Muscle of back (tissue), 13 donors: ENCODE measurements around the gene MGAM2. TPM values are rescaled to one million over a fixed set of nuclear protein-coding genes. Genes with fewer than 3 reads are reported as not detected.
"Not testable (repeated sequence)": the region's sequence is repeated elsewhere in the genome, so short reads cannot be mapped to it uniquely, and the experiment has no call there.

Experiments used
- DNase-seq, 3 donors: peaks; one replicate each; pipeline versions ENCODE4 v3.0.0 to v3.0.0-alpha.2; 2013
- long read RNA-seq, 9 donors: transcript quantifications; one replicate each; lab custom pipeline, GENCODE V29; 2026
- polyA plus RNA-seq, 10 donors: library from polyadenylated mRNA; unstranded; fragments of 120-200 nt; gene quantifications; one replicate each; pipeline ENCODE4 v1.2.1, GENCODE V29; 2013; ENCODE audit not compliant: insufficient read length in 10 of 10

Gene MGAM2
- under 1 TPM in 6 of 10 donors, not detected in 4; 0.03 to 0.13 (median 0.08) TPM for polyA plus RNA-seq
- long read RNA-seq, donor 1 = 0 reads
- long read RNA-seq, donor 2 = 0 reads
- long read RNA-seq, donor 3 = 0 reads
- long read RNA-seq, donor 4 = 0 reads
- long read RNA-seq, donor 5 = 0 reads
- long read RNA-seq, donor 6 = 0 reads
- long read RNA-seq, donor 7 = 0 reads
- long read RNA-seq, donor 8 = 0 reads
- long read RNA-seq, donor 9 = 0 reads

DNA sequence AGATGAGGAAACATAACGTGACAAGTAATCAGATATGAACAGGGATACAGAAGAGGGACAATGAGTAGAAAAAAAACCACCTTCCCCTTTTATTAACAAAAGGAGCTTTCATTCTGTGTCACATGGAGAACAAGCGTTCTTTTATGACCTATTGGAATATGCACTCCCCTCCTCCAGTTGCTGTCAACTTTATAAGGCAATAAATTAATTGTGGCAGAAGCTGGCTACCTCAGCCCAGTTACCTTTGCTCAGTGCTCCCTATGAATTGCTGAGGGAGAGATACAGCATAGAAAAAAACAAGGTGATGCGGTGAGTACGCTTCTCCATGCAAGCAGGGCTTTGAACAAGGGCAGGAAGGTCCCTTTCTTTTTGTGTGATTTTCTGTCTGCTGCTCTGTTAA, at the start of gene MGAM2:
Gene MGAM2 (plus strand): TSS at position 220 of the 400 bp plus-strand sequence. CDS start 5,156 bp downstream, outside the sequence.
- no peak for DNase-seq

DNA sequence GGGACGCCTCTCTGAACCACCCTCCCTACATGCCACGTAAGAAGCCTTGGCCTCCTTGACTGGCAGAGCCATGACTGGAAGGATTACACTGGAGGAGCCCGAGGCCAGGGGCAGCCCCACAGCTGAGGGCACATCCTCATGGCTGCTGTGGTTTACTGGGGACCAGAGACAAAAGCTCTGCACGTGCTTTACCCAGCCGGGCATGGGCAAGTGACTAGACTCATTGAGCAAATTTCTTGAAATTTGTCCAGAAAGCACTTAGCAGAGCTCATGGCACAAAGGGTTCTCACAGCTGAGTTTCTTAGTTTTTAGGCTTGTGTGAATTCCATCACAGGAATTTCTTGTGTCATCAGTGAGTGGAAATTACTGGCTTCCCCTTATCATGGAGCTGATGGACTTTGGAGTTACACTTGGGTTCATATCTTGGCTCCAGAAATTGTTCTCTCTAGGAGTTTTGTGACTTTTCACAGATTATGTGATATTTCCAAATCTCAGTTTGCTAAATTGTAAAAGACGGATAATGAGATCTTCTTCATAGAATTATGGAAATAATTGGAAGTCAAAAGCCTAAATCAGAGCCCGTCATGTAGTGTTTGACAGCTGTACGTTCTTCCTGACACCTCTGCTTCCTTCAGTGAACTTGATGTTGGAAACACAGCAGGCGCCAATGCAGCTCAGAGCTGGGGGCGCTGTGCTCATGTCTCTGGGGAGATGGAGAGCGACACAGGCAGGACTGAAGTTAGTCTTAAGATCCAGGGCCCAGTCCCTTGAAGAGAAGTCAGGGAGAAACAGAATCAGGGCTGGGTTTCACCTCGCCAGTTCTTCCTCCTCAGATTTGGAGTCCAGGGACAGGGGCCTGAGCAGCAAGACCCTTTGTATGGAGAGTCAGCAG, 47.7 kb upstream of the MGAM2 start:
- no peak for DNase-seq

DNA sequence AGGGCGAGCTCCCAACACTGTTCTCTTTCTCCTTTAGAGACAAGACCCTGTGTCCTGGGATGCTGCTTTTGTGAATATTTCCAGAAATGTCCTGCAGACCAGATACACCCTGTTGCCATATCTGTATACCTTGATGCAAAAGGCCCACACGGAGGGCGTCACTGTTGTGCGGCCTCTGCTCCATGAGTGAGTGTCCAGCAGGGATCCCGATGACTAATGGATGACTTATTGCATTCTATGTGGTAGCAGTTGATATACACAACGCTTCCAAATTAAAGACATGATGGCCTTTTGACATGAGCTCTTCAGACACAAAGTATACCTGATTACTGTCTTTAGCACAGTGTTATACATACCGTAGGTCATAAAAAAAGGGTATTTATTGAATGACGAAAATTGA, 45.0 kb upstream of the MGAM2 start:
- DNase-seq = no peak

DNA sequence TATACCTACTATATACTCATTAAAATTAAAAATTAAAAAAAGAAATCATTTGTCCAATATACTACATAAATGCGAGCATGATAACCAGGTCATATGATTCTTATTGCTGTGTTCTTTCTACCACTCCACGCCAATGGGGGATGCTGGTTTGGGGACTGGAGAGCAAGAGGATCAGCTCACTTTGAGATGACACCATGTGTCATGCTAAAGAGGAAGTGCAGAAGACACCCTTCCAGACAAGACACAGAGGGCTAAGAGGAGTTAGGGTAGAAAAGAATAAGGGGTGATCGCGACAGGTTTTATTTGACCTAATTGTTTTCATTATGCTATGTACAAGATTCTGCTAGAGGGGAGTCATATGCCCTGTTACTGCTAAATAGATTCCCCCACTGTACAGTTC, 33.8 kb upstream of the MGAM2 start:
- no peak for DNase-seq

DNA sequence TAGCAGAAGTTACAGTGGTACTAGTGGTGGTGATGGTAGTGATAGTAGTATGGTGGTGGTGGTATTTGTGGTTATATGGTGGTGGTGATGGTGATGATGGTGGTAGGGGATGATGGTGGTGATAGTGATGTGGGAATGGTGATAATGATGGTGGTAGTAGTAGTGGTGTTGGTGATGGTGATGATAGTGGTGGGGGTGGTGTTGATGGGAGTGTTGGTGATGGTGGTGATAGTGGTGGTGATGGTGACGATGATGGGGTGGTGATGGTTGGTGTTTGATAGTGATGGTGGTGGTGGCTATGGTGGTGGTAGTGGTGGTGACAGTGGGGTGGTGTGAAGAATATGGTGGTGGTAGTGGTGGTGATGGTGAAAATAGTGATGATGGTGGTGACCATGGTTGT, 27.9 kb upstream of the MGAM2 start:
- DNase-seq = no peak

DNA sequence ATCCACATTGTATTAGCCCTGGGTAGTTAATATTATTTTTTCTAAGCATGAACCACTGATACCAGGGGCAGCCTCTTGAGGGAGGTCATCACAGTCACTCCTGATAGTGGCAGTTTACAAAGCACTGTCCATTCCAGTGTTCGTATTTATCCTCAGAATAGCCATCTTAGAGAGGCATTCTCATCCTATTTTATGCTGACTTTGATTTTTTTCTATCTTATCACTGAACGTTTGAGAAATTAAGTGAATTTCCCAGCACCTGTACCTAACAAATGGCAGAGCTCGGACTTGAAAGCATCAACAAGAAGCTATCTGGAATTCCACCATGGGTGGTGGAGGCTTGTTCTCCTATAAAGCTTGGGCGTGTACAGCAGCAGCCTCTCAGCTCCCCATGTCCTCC, 26.1 kb upstream of the MGAM2 start:
- no peak for DNase-seq

DNA sequence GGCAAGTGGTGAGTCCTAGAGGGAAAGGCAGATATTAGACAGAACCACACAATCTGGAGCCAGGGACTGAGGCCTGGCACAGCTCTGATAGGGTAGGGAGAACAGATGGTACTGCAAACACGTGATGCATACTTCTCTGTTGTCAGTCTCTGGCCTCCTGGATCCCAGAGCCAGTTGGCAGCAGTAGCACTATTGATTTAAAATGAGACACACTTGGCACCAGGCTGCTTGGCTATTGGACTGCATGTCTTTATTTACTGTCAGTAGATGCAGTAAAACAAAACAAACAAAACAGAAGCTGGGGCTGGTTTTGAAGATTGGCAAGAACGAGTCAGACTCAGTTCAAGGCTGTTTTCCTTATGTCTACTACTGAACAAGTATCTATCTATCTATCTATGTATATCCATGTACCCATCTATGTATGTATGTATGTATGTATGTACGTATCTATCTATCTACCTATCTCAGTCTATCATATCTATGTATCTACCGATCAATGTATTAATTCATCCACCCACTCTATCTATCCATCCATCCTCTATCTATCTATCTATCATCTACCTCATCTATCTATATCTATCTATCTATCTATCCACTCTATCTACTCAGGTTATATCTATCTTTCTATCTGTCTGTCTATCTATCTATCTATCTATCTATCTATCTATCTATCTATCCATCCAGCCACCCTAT, 23.4 kb upstream of the MGAM2 start:
- DNase-seq = peak; percentile 22 to 35 (median 26)

DNA sequence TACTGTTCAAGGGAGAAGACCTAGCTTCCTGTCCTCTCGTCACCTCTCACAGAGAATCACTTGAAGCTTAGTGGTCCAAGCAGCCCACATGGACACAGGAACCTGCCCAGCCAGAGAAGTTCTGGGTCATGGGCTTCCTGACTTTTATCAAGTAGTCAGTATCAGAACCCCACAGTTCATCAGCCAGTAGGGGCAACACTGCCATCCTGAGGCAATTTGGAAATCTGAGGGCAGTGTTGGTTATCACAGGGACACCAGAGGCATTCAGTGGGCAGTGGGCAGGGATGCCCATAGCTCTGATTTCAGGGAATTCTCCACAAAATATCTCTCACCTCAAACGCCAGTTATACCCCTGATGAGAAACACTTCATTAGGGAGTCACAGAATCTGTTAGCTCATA, 22.5 kb upstream of the MGAM2 start:
- no peak for DNase-seq

DNA sequence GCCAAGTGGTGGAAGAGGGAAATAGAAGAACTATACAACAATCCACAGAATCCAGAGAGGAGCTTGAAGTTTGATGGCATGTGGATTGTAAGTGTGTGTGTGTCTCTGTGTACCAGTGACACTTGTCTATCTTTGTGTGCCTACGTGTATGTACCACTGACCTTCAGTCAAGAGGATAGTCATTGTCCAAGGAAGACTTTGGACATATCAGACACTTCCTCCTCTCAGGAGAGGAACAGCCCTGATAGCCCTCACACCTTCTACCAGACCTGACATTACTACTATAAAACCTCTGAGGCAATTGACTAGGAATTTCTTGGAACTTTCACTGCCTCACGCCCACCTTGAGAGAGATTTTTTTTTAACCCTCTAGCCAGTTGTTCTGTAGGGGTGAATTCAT, 19.6 kb upstream of the MGAM2 start:
- no peak for DNase-seq

DNA sequence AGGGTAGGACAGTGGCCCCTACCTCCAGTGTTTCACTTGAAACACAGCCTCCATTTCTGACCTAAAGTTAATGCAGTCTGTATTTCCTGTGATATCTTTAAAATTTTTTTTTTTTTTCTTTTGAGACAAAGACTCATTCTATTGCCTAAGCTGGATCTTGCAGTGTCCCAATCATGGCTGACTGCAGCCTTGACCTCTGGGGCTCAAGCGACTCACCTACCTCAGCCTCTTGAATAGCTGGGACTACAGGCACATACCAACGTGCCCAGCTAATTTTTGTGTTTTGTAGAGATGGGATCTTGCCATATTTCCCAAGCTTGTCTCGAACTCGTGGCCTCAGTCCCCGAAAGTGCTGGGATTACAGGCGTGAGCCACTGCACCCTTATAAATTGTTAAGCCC, 16.7 kb upstream of the MGAM2 start:
- no peak for DNase-seq

DNA sequence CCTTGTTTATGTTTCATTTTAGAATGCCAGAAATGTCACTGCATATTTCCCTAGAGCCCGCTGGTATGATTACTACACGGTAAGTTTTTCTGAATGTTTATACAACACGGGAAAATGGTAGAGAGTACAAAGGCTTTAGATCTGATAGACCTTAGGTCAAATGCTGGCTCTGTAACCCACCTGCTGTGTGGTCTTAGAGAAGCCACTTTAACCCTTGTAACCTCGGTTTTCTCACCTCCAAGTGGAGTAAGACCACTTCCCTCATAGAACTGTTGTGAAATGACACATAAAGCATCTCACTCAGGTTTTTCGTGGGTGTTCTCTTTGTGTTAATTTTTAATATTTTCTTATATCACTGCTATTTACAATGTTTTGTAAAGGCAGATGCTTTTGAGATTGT, 13.9 kb upstream of the MGAM2 start:
- no peak for DNase-seq

DNA sequence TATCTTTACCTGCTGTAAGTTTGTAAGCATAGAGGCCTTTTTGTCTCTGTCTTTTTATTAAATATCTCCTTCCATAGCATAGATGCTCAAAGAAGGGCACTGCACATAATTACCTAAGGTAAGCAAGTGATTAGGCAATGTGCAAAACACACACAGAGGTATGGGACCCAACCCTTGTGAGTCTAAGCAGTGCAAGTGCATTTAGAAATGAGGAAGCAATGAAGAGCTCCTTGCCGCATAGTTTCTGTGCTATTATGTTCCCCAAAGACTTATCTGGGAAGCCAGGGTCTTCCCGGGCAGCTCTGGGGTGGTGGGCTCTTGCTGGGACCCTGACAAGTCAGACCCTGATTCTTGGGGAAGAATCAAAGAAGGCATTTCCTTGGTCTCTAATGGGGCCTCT, 13.5 kb upstream of the MGAM2 start:
- no peak for DNase-seq

DNA sequence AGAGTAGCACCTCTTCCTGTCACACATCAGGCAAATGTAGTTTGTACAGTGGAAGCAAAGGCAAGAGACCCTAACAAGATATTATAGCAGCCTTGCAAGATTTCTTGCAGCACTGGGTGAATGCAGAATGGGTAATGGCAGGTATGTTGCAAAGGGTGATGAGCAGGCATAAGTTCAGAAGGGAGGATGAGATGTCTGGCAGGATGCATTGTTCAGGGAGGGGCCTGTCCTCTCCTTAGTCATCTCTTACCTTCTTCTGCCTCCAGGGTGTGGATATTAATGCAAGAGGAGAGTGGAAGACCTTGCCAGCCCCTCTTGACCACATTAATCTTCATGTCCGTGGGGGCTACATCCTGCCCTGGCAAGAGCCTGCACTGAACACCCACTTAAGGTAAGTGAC, 12.2 kb upstream of the MGAM2 start:
- DNase-seq = not testable (repeated sequence)

DNA sequence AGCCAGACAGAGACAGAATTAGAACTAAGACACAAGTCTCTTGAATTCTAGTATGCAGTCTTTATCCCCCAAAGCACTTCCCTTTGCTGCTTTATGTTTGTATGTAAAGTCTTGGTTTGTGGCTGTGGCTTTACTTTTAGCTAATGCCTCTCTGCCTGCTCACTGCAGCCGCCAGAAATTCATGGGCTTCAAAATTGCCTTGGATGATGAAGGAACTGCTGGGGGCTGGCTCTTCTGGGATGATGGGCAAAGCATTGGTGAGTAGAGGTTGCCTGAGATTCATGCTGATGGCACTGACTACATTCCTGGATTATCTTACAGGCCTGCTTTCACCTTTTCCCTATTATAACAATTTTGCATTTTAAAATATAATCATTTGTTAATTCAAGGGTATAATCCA, 10.9 kb upstream of the MGAM2 start:
- DNase-seq = no peak

DNA sequence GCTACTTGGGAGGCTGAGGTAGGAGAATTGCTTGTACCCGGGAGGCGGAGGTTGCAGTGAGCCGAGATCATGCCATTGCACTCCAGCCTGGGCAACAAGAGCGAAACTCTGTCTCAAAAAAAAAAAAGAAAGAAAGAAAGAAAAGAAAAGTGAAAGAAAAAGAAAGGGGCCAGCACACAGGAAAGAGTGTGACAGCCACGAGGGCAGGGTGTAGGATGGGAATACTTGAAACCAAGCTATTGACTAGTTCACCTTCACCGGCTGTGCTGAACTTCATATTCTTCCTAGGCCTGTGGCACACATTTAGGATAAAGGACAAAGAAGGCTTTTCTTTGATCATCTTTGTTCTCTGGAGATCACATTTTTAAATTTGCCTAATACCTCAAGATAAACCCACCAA, 9.7 kb upstream of the MGAM2 start:
- not testable (repeated sequence) for DNase-seq

DNA sequence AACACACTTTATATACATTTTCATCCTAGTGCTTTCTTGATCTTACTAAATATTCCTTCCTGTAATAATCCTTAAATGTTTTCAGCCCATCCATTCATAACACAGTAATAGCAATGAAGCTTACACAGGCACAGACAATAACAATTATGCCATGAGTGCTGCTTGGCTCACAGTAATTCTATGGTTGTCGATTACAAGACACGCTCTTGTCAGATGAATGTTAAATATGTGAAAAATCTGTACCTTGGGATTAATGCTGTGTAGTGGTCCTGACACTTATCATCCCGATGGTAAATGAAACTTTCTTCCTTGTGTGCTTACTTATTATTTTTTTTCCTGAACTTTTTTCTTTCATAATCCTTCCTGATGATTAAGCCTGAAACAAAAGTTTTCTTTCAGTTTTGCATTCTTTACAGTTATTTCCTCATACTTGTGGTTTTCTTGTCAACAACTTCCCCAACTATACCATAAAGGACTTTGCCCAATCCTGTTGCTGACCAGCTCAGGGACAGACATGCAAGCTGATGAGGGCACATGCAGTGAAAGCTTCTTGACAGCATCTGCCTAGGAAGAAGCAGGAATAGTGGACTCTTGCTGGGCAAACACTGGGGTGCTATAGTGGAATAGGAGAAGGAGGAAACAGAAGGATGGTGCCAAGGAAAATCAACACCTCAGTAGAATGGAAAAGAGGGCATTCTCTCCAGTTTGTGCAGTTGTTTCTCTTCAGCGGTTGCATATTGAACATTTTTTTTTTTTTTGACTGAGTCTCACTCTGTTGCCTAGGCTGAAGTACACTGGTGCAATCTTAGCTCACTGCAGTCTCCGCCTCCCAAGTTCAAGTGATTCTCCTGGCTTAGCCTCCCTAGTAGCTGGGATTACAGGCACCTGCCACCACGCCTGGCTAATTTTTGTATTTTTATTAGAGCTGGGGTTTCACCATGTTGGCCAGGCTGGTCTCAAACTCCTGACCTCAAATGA, 6.7 kb upstream of the MGAM2 start:
- peak in 2 of 3 donors; percentile 5 to 18 for DNase-seq

DNA sequence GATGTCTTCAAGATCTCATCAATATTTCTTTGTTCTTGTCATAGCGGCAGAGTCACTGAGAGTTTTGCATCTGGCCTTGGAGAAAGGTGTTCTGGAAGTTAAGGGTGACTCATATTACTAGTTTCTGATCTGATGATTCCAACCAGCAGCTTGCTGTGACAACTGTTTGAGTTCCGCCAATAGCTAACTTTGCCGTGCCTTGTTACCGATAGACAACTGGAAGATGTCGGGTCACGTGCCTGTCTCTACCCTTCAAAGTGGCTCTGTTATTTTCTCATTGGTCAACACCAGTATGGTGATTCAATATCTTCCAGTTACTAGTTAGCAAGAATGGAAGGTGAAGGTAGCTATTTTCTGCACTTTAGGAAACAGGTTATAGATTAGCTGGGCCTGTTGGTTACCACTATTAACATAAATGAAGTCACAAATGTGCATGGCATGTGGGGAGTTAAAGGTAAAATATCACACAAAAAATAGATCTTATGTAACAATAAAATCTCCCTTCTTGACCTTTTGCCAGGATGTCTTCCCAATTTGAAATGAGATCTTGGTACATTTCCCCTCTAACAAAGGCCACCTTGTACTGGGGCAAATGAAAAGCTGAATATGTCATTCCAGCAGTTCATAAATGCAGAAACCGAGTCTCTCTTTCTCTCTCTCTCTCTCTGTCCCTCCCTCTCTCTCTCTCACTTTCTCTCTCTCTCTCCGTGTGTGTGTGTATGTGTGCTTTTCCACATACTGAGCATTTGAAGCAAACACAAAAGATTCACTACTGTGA, 2.6 kb upstream of the MGAM2 start:
- DNase-seq = no peak

DNA sequence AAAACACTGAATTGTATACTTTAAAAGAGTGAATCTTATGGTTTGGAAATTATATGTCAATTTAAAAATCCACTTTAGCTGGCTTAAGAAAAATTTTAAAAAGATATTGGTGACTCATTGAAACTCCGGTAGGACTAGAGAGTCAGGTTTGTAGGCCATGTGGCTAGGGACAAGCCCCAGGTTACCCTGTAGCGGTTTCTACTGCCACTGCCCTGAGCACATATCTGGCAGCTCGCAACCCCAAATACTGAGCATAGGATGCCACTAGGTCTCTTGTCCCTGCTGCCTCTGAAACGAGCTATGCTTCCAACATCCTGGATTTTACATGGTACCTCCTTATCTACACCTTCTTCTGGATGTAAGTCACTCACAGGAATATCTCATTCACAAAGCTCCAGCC, 1.4 kb upstream of the MGAM2 start:
- DNase-seq = no peak

DNA sequence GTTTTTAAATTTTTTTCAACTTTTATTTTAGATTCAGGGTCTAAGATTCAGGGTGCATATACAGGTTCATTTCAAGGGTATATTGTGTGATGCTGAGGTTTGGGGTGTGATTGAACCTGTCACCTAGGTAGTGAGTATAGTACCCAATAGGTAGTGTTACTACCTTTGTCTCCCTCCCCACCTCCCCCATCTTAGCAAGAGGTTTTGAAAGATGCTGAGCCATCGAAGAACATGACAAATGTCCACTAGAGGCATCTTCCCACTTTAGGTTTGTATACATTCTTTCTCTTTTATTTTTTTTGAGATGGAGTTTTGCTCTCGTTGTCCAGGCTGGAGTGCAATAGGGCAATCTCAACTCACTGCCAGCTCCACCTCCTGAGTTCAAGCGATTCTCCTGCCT, 880 bp upstream of the MGAM2 start:
- DNase-seq = no peak

DNA sequence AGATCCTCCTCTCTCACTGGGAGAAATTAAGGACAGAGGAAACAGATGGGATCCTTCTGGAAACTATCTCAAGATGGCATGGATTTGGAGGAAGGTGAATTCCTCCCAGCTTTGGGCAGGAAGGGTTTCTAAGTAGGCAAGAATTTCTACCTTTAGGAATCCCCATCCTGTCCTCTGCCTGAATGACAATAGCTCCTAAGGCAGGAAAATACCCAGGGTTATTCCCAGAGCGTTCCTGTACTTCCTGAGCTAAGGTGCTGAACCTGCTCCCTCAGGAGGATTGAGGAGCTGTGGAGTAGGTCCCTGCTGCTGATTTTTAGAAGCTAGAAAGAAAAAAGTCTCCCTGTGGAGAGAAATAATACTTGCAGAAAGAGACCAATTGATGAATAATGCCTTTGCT, 568 bp downstream of the MGAM2 start:
- DNase-seq = no peak

DNA sequence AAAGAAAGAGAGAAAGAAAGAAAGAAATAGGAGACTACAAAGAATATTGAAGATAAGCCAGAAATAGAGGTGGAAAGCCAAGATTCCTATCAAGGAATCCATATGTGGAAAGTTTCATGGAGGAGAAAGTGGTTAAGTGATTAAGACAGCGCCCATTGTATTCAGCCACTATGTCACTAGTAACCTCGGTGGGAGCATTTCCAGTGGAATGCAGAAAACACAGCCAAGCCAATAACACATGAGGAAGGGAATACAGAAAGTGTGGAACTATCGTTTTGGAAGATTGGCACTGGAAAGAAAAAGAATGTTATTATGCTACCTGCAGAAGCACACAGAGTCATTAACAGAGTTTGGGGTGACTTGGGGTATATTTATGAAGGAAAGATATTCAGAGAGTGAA, 2.7 kb downstream of the MGAM2 start:
- no peak for DNase-seq
